ENCODE measurements around the gene OR1N1. TPM values are rescaled to one million over a fixed set of nuclear protein-coding genes. Genes with fewer than 3 reads are reported as not detected.
"Not testable (repeated sequence)": the region's sequence is repeated elsewhere in the genome, so short reads cannot be mapped to it uniquely, and the experiment has no call there.

The OR1N1 gene
- not detected in 2 replicates for total RNA-seq (2014; rRNA removed; shearing (Covaris generic))
- polyA plus RNA-seq (2014; cell fraction: nucleus; rRNA removed) = not detected in 2 replicates

GRCh38 chr9:122527193-122527592 is at the start of gene OR1N1:
Gene OR1N1, minus strand, starts transcription at chr9:122527293. Its CDS starts 0 bp downstream, at chr9:122527293.
- DNase-seq (ENCODE audit: extremely low read depth, low read depth) = no peak

- DNase-seq (ENCODE audit: extremely low read depth, low read depth) = no peak
These were observed 45.4 kb upstream of the OR1N1 start for GRCh38 chr9:122572456-122572855.

DNA sequence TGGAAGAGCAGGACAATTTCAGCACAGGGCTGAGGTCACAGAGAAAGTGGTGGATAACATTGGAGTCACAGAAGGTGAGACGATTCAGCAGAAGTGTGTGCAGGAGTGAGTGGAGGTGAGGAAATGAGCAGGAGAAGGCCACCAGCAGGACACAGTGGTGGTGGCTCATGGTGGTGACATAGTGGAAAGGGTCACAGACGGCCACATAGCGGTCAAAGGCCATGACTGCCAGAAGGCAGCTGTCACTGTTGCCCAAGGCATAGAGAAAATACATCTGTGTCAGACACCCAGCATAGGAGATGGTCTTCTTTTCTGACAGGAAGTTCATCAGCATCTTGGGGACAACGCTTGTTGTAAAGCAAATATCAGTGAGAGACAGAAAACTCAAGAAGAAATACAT is 40.8 kb upstream of the OR1N1 start:
- no peak for DNase-seq (ENCODE audit: extremely low read depth, low read depth)

- DNase-seq (ENCODE audit: extremely low read depth, low read depth) = no peak
These were observed 35.2 kb upstream of the OR1N1 start for GRCh38 chr9:122562134-122562760.

DNA sequence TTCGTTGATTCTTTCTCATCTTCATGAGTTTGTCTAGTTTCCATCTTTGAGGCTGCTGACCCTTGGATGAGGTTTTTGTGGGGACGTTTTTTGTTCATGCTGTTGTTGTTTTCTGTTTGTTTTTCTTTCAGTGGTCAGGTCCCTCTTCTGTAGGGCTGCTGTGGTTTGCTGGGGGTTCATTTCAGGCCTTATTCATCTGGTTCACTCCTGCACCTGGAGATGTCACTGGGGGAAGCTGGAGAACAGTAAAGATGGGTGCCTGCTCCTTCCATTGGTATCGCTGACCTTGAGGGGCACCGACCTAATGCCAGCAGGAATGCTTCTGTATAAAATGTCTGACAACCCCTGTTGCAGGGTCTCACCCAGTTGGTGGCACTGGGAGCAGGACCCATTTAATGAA is 34.4 kb upstream of the OR1N1 start:
- DNase-seq (ENCODE audit: extremely low read depth, low read depth) = no peak

DNA sequence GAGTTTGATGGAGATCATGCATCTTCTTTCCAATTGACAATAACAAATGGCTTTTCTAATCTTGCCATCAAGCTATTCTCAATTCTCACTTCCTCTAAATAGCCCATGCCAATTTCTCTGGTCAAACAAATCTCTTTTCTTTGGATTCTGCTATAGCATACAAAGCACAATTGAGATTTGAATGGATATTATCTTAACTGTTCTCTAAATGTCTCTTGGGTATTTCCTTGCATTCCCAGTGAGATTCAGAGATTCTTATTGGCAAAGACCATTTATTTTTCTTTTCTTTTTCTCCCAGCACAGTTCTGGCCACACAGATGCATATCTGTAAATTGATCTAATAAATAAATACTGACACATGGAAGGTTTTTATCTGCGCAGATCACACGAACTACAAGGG is 25.7 kb upstream of the OR1N1 start, which contains the start of gene OR1N2:
TSS of gene OR1N2 (plus strand) at position 301 of the 400 bp plus-strand sequence. CDS start 100 bp downstream, outside the sequence.
- no peak for DNase-seq (ENCODE audit: extremely low read depth, low read depth)

DNA sequence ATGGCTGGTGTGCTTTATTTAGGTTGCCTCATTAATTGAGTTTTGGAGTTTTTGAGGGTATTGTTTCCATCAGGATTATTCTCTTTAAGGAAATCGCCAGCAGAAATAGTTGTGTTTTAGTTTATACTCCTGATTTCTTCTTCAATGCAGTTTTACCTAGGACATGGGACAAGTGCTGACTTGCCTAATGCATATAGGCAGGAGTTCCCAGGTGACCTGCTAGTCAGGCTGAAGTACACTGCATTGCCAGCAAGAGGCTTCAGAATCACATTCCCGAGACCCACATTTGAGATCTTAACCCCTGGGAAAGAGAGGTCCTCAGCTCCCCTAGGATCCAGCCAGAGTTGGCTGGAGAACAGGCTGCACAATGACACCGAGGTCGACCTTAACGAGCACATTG is 24.3 kb upstream of the OR1N1 start:
- DNase-seq (ENCODE audit: extremely low read depth, low read depth) = no peak

GRCh38 chr9:122546196-122546595 is 19.1 kb upstream of the OR1N1 start:
- DNase-seq (ENCODE audit: extremely low read depth, low read depth) = no peak

DNA sequence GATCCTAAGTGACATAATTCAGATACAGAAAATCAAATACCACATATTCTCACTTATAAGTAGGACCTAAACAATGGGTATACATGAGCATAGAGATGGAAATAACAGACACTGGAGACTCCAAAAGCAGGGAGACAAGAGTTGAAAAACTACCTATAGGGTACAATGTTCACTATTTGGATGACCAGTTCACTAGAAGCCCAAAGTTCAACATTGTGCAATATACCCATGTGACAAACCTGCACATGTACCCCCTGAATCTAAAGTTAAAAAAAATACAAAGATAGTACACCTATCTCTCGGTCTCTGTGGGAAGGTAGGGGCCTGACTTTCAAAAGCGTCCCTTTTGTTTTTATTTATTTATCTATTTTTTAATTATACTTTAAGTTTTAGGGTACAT is 11.7 kb upstream of the OR1N1 start:
- DNase-seq (ENCODE audit: extremely low read depth, low read depth) = no peak

DNA sequence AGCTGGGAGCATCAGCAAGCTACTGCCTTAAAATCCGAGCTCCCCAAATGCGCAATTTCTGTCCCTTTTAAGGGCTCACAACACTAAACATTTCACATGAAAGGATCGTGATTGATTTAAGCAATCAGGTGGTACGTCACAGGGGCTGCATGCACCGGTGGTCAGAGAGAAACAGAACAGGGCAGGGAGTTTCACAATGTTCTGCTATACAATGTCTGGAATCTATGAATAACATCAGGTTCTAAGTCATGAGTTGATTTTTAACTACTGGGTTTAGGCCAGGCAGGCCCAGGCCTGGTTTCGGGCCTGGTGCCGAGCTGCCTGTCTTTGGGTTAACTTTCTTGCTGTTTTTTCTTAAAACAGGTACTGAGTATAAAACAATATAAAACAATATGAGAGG is 10.0 kb upstream of the OR1N1 start:
- not testable (repeated sequence) for DNase-seq (ENCODE audit: extremely low read depth, low read depth)

DNA sequence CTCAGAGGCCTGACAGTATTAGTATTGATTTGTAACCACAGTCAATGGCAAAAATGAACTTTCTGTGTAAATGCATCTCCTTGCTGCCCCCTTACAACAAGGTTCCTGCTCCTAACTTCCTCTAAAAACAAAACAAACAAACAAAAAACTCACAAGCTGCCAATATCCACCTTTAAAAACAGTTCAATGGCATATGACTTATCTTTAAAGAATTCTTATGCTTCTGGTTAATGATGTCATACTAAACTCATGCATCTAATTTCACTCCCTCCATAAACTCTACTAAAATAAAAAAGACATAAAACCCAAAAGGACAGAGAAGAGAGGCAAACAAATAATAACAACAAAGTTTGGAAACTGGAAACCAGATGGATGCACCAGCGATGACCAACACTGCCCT is 9.0 kb upstream of the OR1N1 start:
- DNase-seq (ENCODE audit: extremely low read depth, low read depth) = no peak

- not testable (repeated sequence) for DNase-seq (ENCODE audit: extremely low read depth, low read depth)
These were observed 4.1 kb upstream of the OR1N1 start for GRCh38 chr9:122531157-122531556.

DNA sequence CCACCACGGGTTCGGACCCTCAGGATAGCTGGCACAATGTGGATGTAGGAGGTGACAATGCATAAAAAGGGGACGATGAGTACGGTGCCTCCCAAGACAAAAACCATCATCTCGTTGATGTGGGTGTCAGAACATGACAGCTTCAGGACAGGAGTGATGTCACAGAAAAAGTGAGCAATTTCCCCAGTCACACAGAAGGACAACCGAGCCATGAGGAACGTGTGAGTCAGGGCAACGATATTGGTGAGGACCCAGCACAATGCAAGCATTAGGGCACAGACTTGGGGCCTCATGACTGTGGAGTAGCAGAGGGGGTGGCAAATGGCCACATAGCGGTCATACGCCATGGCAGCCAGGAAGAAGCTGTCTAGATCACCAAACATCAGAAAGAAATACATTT is 491 bp downstream of the OR1N1 start:
- DNase-seq (ENCODE audit: extremely low read depth, low read depth) = no peak

DNA sequence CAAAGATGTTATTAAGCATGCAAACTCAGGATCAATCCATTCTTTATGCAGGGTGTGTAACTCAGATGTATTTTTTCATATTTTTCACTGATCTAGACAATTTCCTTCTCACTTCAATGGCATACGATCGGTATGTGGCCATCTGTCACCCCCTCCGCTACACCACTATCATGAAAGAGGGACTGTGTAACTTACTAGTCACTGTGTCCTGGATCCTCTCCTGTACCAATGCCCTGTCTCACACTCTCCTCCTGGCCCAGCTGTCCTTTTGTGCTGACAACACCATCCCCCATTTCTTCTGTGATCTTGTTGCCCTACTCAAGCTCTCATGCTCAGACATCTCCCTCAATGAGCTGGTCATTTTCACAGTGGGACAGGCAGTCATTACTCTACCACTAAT is 7.7 kb downstream of the OR1N1 start:
- DNase-seq (ENCODE audit: extremely low read depth, low read depth) = no peak

DNA sequence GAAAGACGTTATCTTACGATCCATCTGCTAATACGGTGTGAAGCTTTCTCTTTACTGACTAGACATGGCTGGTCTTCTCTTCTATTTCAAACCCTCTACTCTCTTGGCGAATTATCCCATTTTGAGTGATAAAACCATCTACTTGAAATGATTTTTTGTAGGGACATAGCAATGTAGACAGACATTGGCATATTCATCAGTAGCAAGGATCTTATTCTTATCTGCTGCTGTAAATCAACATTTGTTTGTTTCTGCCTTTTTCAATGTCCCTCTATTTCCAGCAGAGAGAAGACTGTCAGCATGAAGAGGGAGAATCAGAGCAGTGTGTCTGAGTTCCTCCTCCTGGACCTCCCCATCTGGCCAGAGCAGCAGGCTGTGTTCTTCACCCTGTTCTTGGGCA is 8.3 kb downstream of the OR1N1 start, which contains the start of gene OR1J4:
TSS of gene OR1J4 (plus strand) at position 301 of the 400 bp plus-strand sequence. CDS start at position 301, 0 bp downstream.
- no peak for DNase-seq (ENCODE audit: extremely low read depth, low read depth)

GRCh38 chr9:122518226-122518625 is 8.9 kb downstream of the OR1N1 start:
- no peak for DNase-seq (ENCODE audit: extremely low read depth, low read depth)

DNA sequence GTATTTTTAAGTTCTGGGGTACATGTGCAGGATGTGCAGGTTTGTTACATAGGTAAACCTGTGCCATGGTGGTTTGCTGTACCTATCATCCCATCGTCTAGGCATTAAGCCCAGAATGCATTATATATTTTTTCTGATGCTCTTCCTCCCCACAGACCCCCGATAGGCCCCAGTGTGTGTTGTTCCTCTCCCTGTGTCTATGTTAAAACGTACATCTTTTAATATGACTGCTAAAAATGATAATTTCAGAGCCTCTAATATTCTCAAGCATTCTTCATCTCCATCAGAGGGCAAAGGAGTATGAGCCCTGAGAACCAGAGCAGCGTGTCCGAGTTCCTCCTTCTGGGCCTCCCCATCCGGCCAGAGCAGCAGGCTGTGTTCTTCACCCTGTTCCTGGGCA is 16.6 kb downstream of the OR1N1 start, which contains the start of gene OR1J2:
TSS of gene OR1J2 (plus strand) at position 301 of the 400 bp plus-strand sequence. CDS start at position 301, 0 bp downstream.
- DNase-seq (ENCODE audit: extremely low read depth, low read depth) = no peak

GRCh38 chr9:122506964-122507363 is 20.1 kb downstream of the OR1N1 start:
- no peak for DNase-seq (ENCODE audit: extremely low read depth, low read depth)

DNA sequence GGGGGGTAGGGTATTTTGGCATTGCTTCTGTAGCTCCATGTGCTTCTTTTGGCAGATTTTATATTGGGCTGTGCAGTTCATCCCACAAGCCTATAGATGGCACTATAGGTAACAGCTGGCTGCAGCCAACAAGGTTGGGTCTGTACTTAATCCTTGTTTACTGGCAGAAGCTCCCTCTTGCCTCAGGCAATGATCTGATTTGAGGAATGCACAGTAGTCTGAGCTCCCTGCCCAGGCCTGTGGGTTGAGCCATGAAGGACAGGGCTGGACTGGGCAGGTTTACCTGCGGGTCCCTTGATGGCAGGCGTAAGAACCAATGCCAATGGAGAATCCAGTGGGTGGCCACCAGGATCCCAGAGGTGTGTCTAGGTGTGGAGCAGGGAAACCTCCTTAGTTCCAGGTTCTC is 28.2 kb downstream of the OR1N1 start:
- DNase-seq (ENCODE audit: extremely low read depth, low read depth) = peak; percentile 28

DNA sequence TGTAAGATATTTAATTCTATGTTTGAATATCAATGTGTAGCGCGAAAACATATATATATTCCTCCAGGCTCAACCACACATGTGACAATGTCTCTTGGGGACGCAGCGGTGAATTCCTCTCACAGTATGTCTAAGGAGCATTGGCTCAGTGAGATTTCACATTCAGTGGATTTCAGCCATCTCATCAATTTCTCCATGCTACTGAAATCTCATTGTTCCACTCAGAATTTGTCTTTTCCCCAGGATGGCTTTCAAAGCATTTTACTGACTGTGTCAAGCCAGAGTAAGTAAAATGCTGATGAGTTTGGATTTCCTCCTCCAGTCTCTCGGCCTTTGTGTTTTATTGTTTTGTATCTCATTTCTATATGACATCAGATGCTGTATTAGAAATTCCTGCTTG is 48.0 kb downstream of the OR1N1 start:
- DNase-seq (ENCODE audit: extremely low read depth, low read depth) = no peak

- no peak for DNase-seq (ENCODE audit: extremely low read depth, low read depth)
These were observed 49.3 kb downstream of the OR1N1 start, which contains the start of gene OR1J1 for GRCh38 chr9:122477826-122478225. Gene OR1J1, minus strand, starts transcription at chr9:122477926. Its CDS starts 0 bp downstream, at chr9:122477926.

- DNase-seq (ENCODE audit: extremely low read depth, low read depth) = no peak
These were observed 49.7 kb downstream of the OR1N1 start for GRCh38 chr9:122477346-122477745.
